Measurements from ENCODE around the gene SP140. TPM values are rescaled to one million over a fixed set of nuclear protein-coding genes. Genes with fewer than 3 reads are reported as not detected.
"Not testable (repeated sequence)": the region's sequence is repeated elsewhere in the genome, so short reads cannot be mapped to it uniquely, and the experiment has no call there.

Gene SP140
- total RNA-seq, 1 donor from 2014 or later = 7.4 TPM

GRCh38 chr2:230222829-230223228 is 2.7 kb upstream of the SP140 start:
- H3K9me3 ChIP-seq; H3K36me3 ChIP-seq; intact Hi-C loops (cut with DNase I); H3K4me3 ChIP-seq; DNase-seq (ENCODE audit: extremely low spot score in 2 of 2); H3K27me3 ChIP-seq; H3K27ac ChIP-seq: not testable (repeated sequence)
- H3K4me1 ChIP-seq = peaks cover 30% of the 10 kb centered on the region
- TF ChIP-seq POLR2AphosphoS5 (IDR thresholded peaks at IDR 0.05; ENCODE audit: insufficient read depth in 1 of 2, low read depth in 1 of 2) = peak in 1 of 2 donors; percentile 55

- H3K27ac ChIP-seq = no peak overlapping the region
- no peak overlapping the region for H3K4me3 ChIP-seq
These were observed 1.1 kb upstream of the SP140 start for GRCh38 chr2:230224458-230224857.

GRCh38 chr2:230226051-230226551 is 565 bp downstream of the SP140 start:
- no peak for TF ChIP-seq POLR2A (IDR thresholded peaks at IDR 0.05)
- TF ChIP-seq POLR2AphosphoS5 (IDR thresholded peaks at IDR 0.05; ENCODE audit: insufficient read depth in 1 of 2, low read depth in 1 of 2) = no peak
- no peak for TF ChIP-seq CTCF (IDR thresholded peaks at IDR 0.05)
- no peaks in the 10 kb centered on the region for H3K4me1 ChIP-seq
- DNase-seq (ENCODE audit: extremely low spot score in 2 of 2) = no peak
- intact Hi-C loops (cut with DNase I) = no loop called here
- no peak overlapping the region for H3K4me3 ChIP-seq
- no peaks in the 10 kb centered on the region for H3K27me3 ChIP-seq
- no peak overlapping the region for H3K27ac ChIP-seq
- H3K36me3 ChIP-seq = no peaks in the 10 kb centered on the region
- H3K9me3 ChIP-seq = peaks cover 4% of the 10 kb centered on the region

More at GRCh38 chr2:230224458-230224857, 1.1 kb upstream of the SP140 start:
- TF ChIP-seq POLR2AphosphoS5 (IDR thresholded peaks at IDR 0.05; ENCODE audit: insufficient read depth in 1 of 2, low read depth in 1 of 2) (no peak), CTCF (IDR thresholded peaks at IDR 0.05) (no peak), POLR2A (IDR thresholded peaks at IDR 0.05) (no peak)
- no peak for DNase-seq (ENCODE audit: extremely low spot score in 2 of 2)
- H3K4me1 ChIP-seq = peaks cover 14% of the 10 kb centered on the region
- H3K9me3 ChIP-seq = no peaks in the 10 kb centered on the region
- intact Hi-C loops (cut with DNase I) = no loop called here
- no peaks in the 10 kb centered on the region for H3K27me3 ChIP-seq
- no peaks in the 10 kb centered on the region for H3K36me3 ChIP-seq

GRCh38 chr2:230227216-230227615 is 1.7 kb downstream of the SP140 start:
- Histone ChIP-seq H3K9me3 (peaks cover 4% of the 10 kb centered on the region), H3K4me1 (no peaks in the 10 kb centered on the region), H3K4me3 (no peak overlapping the region), H3K27me3 (no peaks in the 10 kb centered on the region), H3K27ac (no peak overlapping the region), H3K36me3 (no peaks in the 10 kb centered on the region)
- intact Hi-C loops (cut with DNase I) = no loop called here
- DNase-seq (ENCODE audit: extremely low spot score in 2 of 2) = no peak
- no peak for TF ChIP-seq CTCF (IDR thresholded peaks at IDR 0.05)
- TF ChIP-seq POLR2A (IDR thresholded peaks at IDR 0.05) = no peak
- TF ChIP-seq POLR2AphosphoS5 (IDR thresholded peaks at IDR 0.05; ENCODE audit: insufficient read depth in 1 of 2, low read depth in 1 of 2) = no peak

GRCh38 chr2:230230087-230230486 is 4.6 kb downstream of the SP140 start:
- H3K27me3 ChIP-seq = no peaks in the 10 kb centered on the region
- peaks cover 4% of the 10 kb centered on the region for H3K9me3 ChIP-seq
- no peaks in the 10 kb centered on the region for H3K36me3 ChIP-seq
- no peaks in the 10 kb centered on the region for H3K4me1 ChIP-seq
- TF ChIP-seq POLR2AphosphoS5 (IDR thresholded peaks at IDR 0.05; ENCODE audit: insufficient read depth in 1 of 2, low read depth in 1 of 2) (no peak), CTCF (IDR thresholded peaks at IDR 0.05) (no peak), POLR2A (IDR thresholded peaks at IDR 0.05) (no peak)
- H3K27ac ChIP-seq = no peak overlapping the region
- H3K4me3 ChIP-seq = no peak overlapping the region
- intact Hi-C loops (cut with DNase I) = no loop called here
- no peak for DNase-seq (ENCODE audit: extremely low spot score in 2 of 2)

All from vagina (tissue), 2 donors.